DMS114 treated with DMSO at 0.1 percent for 48 hours (cell line): ENCODE data around the gene CERK.

Experiments
- DNase-seq: peaks from one replicate; lab custom pipeline; 2025; ENCODE audit not compliant: unreplicated experiment; lab: John Stamatoyannopoulos, UW

The CERK gene

GRCh38 chr22:46703171-46703995, 34.7 kb downstream of the CERK start:
- no peak for DNase-seq

GRCh38 chr22:46701262-46701661, 36.8 kb downstream of the CERK start:
- DNase-seq: no peak

GRCh38 chr22:46699091-46699490, 39.0 kb downstream of the CERK start:
- DNase-seq: no peak

- no peak for DNase-seq
Measured at GRCh38 chr22:46697811-46698515, 40.1 kb downstream of the CERK start.

GRCh38 chr22:46696614-46697013, 41.4 kb downstream of the CERK start:
- no peak for DNase-seq

- DNase-seq: no peak
Measured at GRCh38 chr22:46696229-46696518, 41.9 kb downstream of the CERK start.

- no peak for DNase-seq
Measured at GRCh38 chr22:46695346-46696228, 42.5 kb downstream of the CERK start.

GRCh38 chr22:46694416-46695170, 43.5 kb downstream of the CERK start:
- DNase-seq: no peak

GRCh38 chr22:46693634-46694415, 44.2 kb downstream of the CERK start:
- no peak for DNase-seq

- no peak for DNase-seq
Measured at GRCh38 chr22:46691571-46691970, 46.5 kb downstream of the CERK start.

- DNase-seq: no peak
Measured at GRCh38 chr22:46690146-46690545, 47.9 kb downstream of the CERK start.

GRCh38 chr22:46688949-46689348, 49.1 kb downstream of the CERK start:
- DNase-seq: no peak

- no peak for DNase-seq
Measured at GRCh38 chr22:46687460-46687859, 50.6 kb downstream of the CERK start.

- DNase-seq: no peak
Measured at GRCh38 chr22:46687048-46687444, 51.0 kb downstream of the CERK start.

- no peak for DNase-seq
Measured at GRCh38 chr22:46686221-46687047, 51.6 kb downstream of the CERK start.

GRCh38 chr22:46684706-46685105, 53.3 kb downstream of the CERK start:
- DNase-seq: no peak

- DNase-seq: no peak
Measured at GRCh38 chr22:46682011-46682731, 55.9 kb downstream of the CERK start.

- no peak for DNase-seq
Measured at GRCh38 chr22:46681010-46681409, 57.0 kb downstream of the CERK start.
